Keratinocyte (primary cell): Measurements from ENCODE around the gene CFAP46. TPM values are rescaled to one million over a fixed set of nuclear protein-coding genes. Genes with fewer than 3 reads are reported as not detected.

Experiments used
- DNase-seq: peaks from one replicate; pipeline ENCODE4 v3.0.0-alpha.2; 2011; ENCODE audit warnings: low read depth, missing footprints, low spot score
- FAIRE-seq: peaks from 2 replicates; lab custom pipeline; 2011; peaks lifted over from hg19 to GRCh38; lab: Jason Lieb, UNC
- H2AFZ ChIP-seq: 2 replicates; pipeline ENCODE4 v1.6.0; 2012; ENCODE audit warnings: low read length, control low read depth, inconsistent platforms; ENCODE audit not compliant: control insufficient read depth
- H3K27ac ChIP-seq: 2 replicates; pipeline ENCODE4 v1.5.1; 2011; ENCODE audit warnings: low read length; ENCODE audit not compliant: control insufficient read depth, insufficient read depth
- H3K27me3 ChIP-seq: 3 replicates; pipeline ENCODE4 v1.6.0; 2011; ENCODE audit warnings: low read length; ENCODE audit not compliant: control insufficient read depth, insufficient read depth; ENCODE audit errors: extremely low read depth
- H3K36me3 ChIP-seq, 2 experiments: 2 replicates in 1 of 2; 3 replicates in 1 of 2; pipeline ENCODE4 v1.5.1; 2011; ENCODE audit warnings: low read length in 2 of 2, mild to moderate bottlenecking in 1 of 2; ENCODE audit not compliant: control insufficient read depth in 2 of 2, insufficient read depth in 2 of 2; ENCODE audit errors: extremely low read depth in 1 of 2
- H3K4me1 ChIP-seq: 3 replicates; pipeline ENCODE4 v1.5.1; 2011; ENCODE audit warnings: low read length; ENCODE audit not compliant: control insufficient read depth, insufficient read depth; ENCODE audit errors: extremely low read depth
- H3K4me2 ChIP-seq: 3 replicates; pipeline ENCODE4 v1.6.0; 2011; ENCODE audit warnings: low read depth, low read length; ENCODE audit not compliant: control insufficient read depth, insufficient read depth; ENCODE audit errors: extremely low read depth
- H3K4me3 ChIP-seq, 3 experiments: fragments of 200-600 bp in 1 of 3; sonication (generic) in 1 of 3; 2 replicates in 2 of 3; 3 replicates in 1 of 3; pipeline ENCODE4 v1.5.1; 2011 to 2016; ENCODE audit warnings: low read length in 3 of 3, mild to moderate bottlenecking in 3 of 3, control low read depth in 2 of 3, inconsistent platforms in 1 of 3, low read depth in 1 of 3, mixed read lengths in 1 of 3, mixed run types in 1 of 3, moderate library complexity in 1 of 3; ENCODE audit not compliant: control insufficient read depth in 2 of 3, insufficient read depth in 2 of 3; ENCODE audit errors: extremely low read depth in 1 of 3
- H3K79me2 ChIP-seq: 2 replicates; pipeline ENCODE4 v1.6.0; 2012; ENCODE audit warnings: low read length; ENCODE audit not compliant: control insufficient read depth, insufficient read depth
- H3K9ac ChIP-seq: 3 replicates; pipeline ENCODE4 v1.6.0; 2011; ENCODE audit warnings: low read length; ENCODE audit not compliant: control insufficient read depth, insufficient read depth; ENCODE audit errors: extremely low read depth
- H3K9me1 ChIP-seq: 3 replicates; pipeline ENCODE4 v1.6.0; 2011; ENCODE audit warnings: low read length; ENCODE audit not compliant: control insufficient read depth, insufficient read depth; ENCODE audit errors: extremely low read depth
- H3K9me3 ChIP-seq: 2 replicates; pipeline ENCODE4 v1.5.1; 2012; ENCODE audit warnings: low read depth, low read length; ENCODE audit not compliant: control insufficient read depth
- H4K20me1 ChIP-seq: 3 replicates; pipeline ENCODE4 v1.6.0; 2011; ENCODE audit warnings: low read length; ENCODE audit not compliant: control insufficient read depth, insufficient read depth; ENCODE audit errors: extremely low read depth
- EZH2 ChIP-seq: IDR thresholded peaks from one replicate; pipeline ENCODE4 v1.6.1; 2012; ENCODE audit warnings: inconsistent platforms, mild to moderate bottlenecking, low read length, moderate library complexity
- dilution Hi-C: fragments of 300-500 bp; cut with MboI; formaldehyde crosslinking; loops from one replicate; pipeline ENCODE4 v1.7.0; 2020; ENCODE audit warnings: low sequenced_read_pairs; ENCODE audit not compliant: extremely low pct_ligation_motif_present
- polyA plus RNA-seq, 5 experiments: library from polyadenylated mRNA; depleted of rRNA in 3 of 5; stranded (reverse) in 3 of 5; stranded (forward) in 1 of 5; unstranded in 1 of 5; fragments of >200 nt; gene quantifications; 1 replicate in 1 of 5; 2 replicates in 3 of 5; 3 replicates in 1 of 5; pipeline versions ENCODE4 v1.2.1 to v1.2.3, GENCODE V29; 2011 to 2012; ENCODE audit warnings: missing spikeins in 2 of 5, low read depth in 1 of 5, low replicate concordance in 1 of 5
- TF ChIP-seq, protein P1 (sequence below), 3 experiments: IDR thresholded peaks in 1 of 3; conservative IDR thresholded peaks in 1 of 3; optimal IDR thresholded peaks in 1 of 3; 2 replicates in 2 of 3; 3 replicates in 1 of 3; pipeline versions ENCODE3 to v1.5.1; 2011; ENCODE audit warnings: low read length in 3 of 3, mild to moderate bottlenecking in 3 of 3, moderate library complexity in 2 of 3, control low read depth in 1 of 3, inconsistent platforms in 1 of 3; ENCODE audit not compliant: insufficient read depth in 2 of 3; ENCODE audit errors: extremely low read depth in 1 of 3

CFAP46 gene
- polyA plus RNA-seq, 1 donor (not counting 4 experiments of a cell fraction or from before 2014, with no cell fraction given): 1.00 TPM

DNA sequence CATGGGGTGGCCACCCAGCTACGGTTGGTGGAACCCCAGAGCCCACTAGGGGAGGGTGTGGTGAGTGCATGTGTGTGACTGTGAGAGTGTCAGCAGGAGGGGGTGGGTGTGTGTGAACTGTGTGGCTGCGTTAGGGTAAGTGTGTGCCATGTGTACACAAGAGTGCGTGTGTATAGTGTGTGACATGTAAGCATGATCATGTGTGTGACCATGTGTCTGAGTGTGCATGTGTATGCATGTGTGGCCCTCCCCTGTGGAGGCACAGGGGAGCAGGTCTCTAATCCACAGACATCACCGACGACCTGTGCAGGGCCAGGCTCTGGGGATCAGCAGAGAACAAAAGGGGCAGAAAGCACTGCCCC is 3.5 kb upstream of the CFAP46 start:
- dilution Hi-C loops: no loop called here
- H4K20me1 ChIP-seq: no peaks in the 10 kb centered on the region

DNA sequence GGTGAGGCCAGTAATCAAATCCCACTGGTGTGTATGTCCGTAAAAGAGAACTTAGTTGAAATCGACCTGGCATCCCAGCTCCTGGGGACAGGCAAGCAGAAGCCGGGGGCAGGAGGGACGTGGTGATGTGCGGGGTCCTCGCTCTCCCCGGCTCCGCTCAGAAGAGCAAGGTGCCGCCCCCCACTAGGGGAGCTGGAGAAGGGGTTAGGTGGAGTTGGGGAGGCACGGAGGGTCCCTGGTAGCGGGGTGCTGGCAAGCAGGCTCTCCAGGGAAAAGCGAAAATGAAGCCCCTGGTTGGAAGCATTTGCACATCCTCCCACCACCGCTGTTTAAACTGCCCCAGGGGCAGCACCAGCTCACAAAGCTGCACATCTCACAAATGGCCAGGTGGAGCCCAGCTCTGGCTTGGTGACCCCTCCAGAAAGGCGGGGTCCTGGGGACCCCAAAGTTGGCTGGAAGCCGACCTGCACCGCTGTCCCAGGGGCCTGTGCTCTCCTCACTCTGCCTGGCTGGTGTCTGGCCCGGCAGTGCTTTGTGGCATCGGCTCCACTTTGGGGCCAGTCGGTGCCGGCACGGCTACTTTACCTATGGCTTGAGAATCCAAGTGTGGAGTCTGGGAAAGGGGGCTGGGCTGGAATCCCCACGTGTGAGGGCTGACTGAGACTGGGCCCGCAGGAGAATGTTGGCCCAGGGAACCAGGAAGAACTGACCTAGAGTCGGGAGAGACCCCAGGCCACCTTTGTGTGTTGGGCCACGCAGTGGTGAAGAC is 2.9 kb upstream of the CFAP46 start:
- Histone ChIP-seq H3K27me3 (peaks cover 3% of the 10 kb centered on the region), H2AFZ (no peak overlapping the region), H3K4me1 (no peaks in the 10 kb centered on the region), H3K27ac (no peak overlapping the region), H3K79me2 (no peaks in the 10 kb centered on the region), H3K9me1 (no peaks in the 10 kb centered on the region), H3K4me3 (no peak overlapping the region), H3K9me3 (no peaks in the 10 kb centered on the region), H3K4me2 (no peak overlapping the region), H4K20me1 (no peaks in the 10 kb centered on the region), H3K36me3 (no peaks in the 10 kb centered on the region), H3K9ac (no peak overlapping the region)
- dilution Hi-C loops: no loop called here
- DNase-seq (no peak), FAIRE-seq (no peak)
- no peak for TF ChIP-seq EZH2
- TF ChIP-seq, protein P1, sequence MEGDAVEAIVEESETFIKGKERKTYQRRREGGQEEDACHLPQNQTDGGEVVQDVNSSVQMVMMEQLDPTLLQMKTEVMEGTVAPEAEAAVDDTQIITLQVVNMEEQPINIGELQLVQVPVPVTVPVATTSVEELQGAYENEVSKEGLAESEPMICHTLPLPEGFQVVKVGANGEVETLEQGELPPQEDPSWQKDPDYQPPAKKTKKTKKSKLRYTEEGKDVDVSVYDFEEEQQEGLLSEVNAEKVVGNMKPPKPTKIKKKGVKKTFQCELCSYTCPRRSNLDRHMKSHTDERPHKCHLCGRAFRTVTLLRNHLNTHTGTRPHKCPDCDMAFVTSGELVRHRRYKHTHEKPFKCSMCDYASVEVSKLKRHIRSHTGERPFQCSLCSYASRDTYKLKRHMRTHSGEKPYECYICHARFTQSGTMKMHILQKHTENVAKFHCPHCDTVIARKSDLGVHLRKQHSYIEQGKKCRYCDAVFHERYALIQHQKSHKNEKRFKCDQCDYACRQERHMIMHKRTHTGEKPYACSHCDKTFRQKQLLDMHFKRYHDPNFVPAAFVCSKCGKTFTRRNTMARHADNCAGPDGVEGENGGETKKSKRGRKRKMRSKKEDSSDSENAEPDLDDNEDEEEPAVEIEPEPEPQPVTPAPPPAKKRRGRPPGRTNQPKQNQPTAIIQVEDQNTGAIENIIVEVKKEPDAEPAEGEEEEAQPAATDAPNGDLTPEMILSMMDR (optimal IDR thresholded peaks at IDR 0.05 in 1 of 3, IDR thresholded peaks at IDR 0.05 in 1 of 3, conservative IDR thresholded peaks at IDR 0.05 in 1 of 3; ENCODE audit: extremely low read depth in 1 of 3, insufficient read depth in 2 of 3, low read length in 3 of 3): no peak

More for the DNA sequence above, 3.5 kb upstream of the CFAP46 start:
- no peaks in the 10 kb centered on the region for H3K79me2 ChIP-seq
- FAIRE-seq (no peak), DNase-seq (no peak)
- no peak overlapping the region for H3K9ac ChIP-seq
- no peak overlapping the region for H3K27ac ChIP-seq
- H3K4me3 ChIP-seq: no peak overlapping the region
- H3K9me3 ChIP-seq: no peaks in the 10 kb centered on the region
- no peak overlapping the region for H2AFZ ChIP-seq
- no peaks in the 10 kb centered on the region for H3K36me3 ChIP-seq
- H3K4me2 ChIP-seq: no peak overlapping the region
- H3K4me1 ChIP-seq: no peaks in the 10 kb centered on the region
- TF ChIP-seq EZH2: no peak
- TF ChIP-seq, protein P1 (optimal IDR thresholded peaks at IDR 0.05 in 1 of 3, IDR thresholded peaks at IDR 0.05 in 1 of 3, conservative IDR thresholded peaks at IDR 0.05 in 1 of 3; ENCODE audit: extremely low read depth in 1 of 3, insufficient read depth in 2 of 3, low read length in 3 of 3): no peak
- H3K9me1 ChIP-seq: no peaks in the 10 kb centered on the region
- peaks cover 3% of the 10 kb centered on the region for H3K27me3 ChIP-seq
